ENCODE data around the gene CDH13.

CDH13 gene

DNA sequence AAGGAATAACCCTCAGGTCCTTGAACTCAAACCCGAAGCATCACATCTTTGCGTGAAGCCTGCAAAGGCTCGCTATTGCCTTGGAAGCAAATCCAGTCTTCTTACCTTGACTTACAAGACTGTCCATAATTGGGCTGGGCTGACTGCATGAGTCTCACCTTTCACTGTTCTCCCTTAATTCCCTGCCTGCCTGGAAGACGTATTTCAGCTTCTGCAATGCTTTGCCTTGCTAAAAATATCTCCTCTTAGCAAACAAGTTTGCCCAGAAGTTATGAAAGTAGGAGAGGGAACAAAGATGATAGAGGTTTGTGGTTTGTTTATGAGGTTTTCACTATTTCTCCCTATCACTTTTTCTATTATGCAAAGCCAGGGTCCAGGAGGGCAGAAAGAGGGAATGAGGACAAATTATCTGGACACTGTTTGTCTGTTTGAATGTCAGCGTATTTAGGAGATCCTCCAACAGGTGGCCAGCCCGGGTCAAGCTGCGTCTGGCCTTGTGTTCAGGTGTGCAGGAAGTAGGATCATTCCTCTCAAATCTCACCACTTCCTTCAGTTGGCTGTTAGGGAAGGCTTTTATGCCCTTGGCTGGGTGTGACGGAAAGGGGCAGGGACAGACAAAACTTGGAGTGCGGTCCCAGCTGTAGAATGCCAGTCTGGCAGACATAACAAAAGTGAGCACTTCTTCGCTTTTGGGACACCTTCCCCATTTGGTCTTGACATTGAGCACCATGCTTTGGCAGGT lies 488.9 kb downstream of the CDH13 start:
- Histone ChIP-seq H3K4me3 (ENCODE audit: low read length) (no peak overlapping the region), H3K4me1 (ENCODE audit: control insufficient read depth, insufficient read depth, low read length) (no peaks in the 10 kb centered on the region), H3K9me3 (replicated peaks; ENCODE audit: low read length) (no peaks in the 10 kb centered on the region), H3K27me3 (ENCODE audit: control insufficient read depth, insufficient read depth, low read length) (no peaks in the 10 kb centered on the region), H3K4me2 (ENCODE audit: low read length) (no peak overlapping the region), H3K9ac (ENCODE audit: low read depth, low read length) (no peak overlapping the region), H3K36me3 (ENCODE audit: insufficient read depth, low read length) (no peaks in the 10 kb centered on the region)

DNA sequence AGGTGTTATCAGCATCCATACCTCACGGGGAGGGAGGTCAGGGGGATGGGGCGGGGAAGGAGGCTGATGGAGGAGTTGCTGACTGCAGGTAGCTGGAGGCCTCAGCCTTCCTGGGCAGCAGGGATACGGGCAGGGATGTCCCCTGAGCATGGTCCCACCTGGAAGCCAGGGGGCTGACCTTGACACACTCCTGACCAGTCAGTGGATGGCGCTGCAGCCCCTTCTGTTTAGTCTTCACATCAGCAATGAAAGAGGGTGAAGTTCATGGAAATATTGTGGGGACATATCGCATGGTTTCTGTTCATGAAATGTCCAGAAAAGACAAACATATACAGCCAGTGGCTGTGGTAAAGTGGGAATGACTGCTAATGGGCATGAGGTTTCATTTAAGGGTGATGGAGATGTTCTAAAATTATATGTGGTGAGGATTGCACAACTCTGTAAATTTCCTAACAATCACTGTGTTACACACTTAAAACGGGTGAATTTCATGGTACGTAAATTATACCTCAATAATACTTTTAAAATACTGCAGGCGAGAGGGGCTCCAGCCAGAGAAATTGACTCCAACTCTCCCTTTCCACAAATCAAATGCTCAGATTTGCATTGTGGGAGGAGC lies 489.6 kb downstream of the CDH13 start:
- Histone ChIP-seq H3K4me2 (ENCODE audit: low read length) (no peak overlapping the region), H3K4me1 (ENCODE audit: control insufficient read depth, insufficient read depth, low read length) (no peaks in the 10 kb centered on the region), H3K9me3 (replicated peaks; ENCODE audit: low read length) (no peaks in the 10 kb centered on the region), H3K9ac (ENCODE audit: low read depth, low read length) (no peak overlapping the region), H3K4me3 (ENCODE audit: low read length) (no peak overlapping the region), H3K36me3 (ENCODE audit: insufficient read depth, low read length) (no peaks in the 10 kb centered on the region), H3K27me3 (ENCODE audit: control insufficient read depth, insufficient read depth, low read length) (no peaks in the 10 kb centered on the region)

DNA sequence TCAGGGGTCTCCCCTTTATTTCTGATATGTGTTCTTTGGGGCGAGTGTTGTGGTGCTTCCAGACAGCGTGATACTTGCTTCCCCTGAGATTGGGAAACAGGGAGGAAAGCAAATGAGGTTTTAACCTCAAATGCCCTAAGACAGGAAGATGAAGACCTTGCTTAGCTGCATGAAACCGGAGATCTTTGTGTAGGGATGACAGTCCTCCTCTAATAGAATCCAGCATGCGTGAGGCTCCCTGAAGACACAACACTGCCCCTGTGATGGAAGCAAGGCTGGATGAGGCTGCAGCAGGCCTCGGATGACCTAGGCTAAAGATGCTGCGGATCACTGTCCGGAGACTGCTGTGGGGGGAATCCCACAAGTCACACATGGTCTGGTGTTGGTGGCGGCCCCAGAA lies 491.0 kb downstream of the CDH13 start:
- Histone ChIP-seq H3K9me3 (replicated peaks; ENCODE audit: low read length) (no peaks in the 10 kb centered on the region), H3K4me2 (ENCODE audit: low read length) (no peak overlapping the region), H3K27me3 (ENCODE audit: control insufficient read depth, insufficient read depth, low read length) (no peaks in the 10 kb centered on the region), H3K36me3 (ENCODE audit: insufficient read depth, low read length) (no peaks in the 10 kb centered on the region), H3K4me1 (ENCODE audit: control insufficient read depth, insufficient read depth, low read length) (no peaks in the 10 kb centered on the region), H3K4me3 (ENCODE audit: low read length) (no peak overlapping the region), H3K9ac (ENCODE audit: low read depth, low read length) (no peak overlapping the region)

DNA sequence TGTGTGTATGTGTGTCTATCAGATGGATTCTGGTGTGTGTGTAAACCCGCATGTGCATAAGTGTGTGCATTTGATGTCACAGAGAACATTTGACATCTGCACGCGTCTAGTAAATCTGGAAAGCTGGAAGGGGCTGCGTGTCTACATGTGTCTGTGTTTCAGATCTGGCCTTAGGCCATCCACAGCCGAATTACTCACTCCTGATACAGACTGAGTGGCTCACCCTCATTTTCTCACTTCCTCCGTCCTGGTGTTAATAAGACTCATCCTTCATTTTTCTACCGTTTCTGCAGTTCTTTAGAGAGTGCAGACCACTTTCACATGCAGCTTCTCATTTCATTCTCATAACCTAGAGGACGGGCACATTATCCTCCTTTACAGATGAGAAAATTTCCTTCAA lies 491.6 kb downstream of the CDH13 start:
- H3K27me3 ChIP-seq (ENCODE audit: control insufficient read depth, insufficient read depth, low read length): no peaks in the 10 kb centered on the region
- no peak overlapping the region for H3K9ac ChIP-seq (ENCODE audit: low read depth, low read length)
- H3K4me1 ChIP-seq (ENCODE audit: control insufficient read depth, insufficient read depth, low read length): no peaks in the 10 kb centered on the region
- no peaks in the 10 kb centered on the region for H3K9me3 ChIP-seq (replicated peaks; ENCODE audit: low read length)
- H3K4me2 ChIP-seq (ENCODE audit: low read length): no peak overlapping the region
- H3K36me3 ChIP-seq (ENCODE audit: insufficient read depth, low read length): no peaks in the 10 kb centered on the region
- H3K4me3 ChIP-seq (ENCODE audit: low read length): no peak overlapping the region

DNA sequence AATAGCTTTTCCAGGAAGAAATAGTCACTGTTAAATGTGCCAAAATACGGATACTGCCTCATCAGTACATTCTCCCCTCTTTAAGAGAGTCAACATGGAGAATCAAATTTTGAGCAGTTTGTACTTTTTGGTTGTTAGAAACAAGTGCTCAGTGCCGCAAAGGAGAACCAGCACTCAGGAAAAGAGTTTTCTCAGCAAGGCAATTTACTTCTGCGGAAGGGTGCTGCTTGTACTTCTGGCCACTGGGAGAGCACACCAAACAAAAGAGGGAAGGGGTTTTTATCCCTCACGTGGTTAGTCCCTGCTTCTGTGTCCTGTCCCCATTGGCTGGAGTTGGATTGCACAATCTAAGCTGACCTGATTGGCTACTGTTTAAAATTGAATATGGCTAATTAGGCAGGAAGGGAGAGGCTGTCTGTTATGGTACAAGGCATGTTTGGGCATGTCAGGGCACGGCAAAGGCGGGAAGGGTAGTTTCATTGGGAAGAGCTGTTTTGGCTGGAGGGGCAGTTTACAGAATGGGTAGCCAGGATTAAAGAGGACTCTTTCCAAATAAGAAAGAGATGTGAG lies 499.3 kb downstream of the CDH13 start:
- H3K4me1 ChIP-seq (ENCODE audit: control insufficient read depth, insufficient read depth, low read length): no peaks in the 10 kb centered on the region
- H3K27me3 ChIP-seq (ENCODE audit: control insufficient read depth, insufficient read depth, low read length): no peaks in the 10 kb centered on the region

DNA sequence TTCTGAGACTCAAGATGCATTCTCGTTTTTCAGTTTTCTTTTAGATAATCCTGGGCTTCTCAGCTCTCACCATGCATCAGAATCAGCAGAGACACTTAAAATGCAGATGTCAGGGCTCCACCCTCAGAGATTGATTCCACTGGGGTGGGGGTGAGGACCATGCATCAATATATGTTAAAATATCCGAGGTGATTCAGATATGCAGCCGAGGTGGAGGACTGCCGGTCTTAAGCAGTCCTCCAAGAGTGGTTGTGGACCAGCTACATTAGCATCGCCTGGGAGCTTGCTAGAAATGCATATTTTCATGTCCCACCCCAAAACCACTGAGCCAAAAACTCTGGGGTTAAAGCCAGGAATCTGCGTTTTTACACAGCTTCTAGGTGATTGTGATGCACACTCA lies 501.3 kb downstream of the CDH13 start:
- Histone ChIP-seq H3K4me2 (ENCODE audit: low read length) (no peak overlapping the region), H3K9me3 (replicated peaks; ENCODE audit: low read length) (no peaks in the 10 kb centered on the region), H3K4me1 (ENCODE audit: control insufficient read depth, insufficient read depth, low read length) (no peaks in the 10 kb centered on the region), H3K4me3 (ENCODE audit: low read length) (no peak overlapping the region), H3K27me3 (ENCODE audit: control insufficient read depth, insufficient read depth, low read length) (no peaks in the 10 kb centered on the region), H3K9ac (ENCODE audit: low read depth, low read length) (no peak overlapping the region), H3K36me3 (ENCODE audit: insufficient read depth, low read length) (peaks cover 16% of the 10 kb centered on the region)

More for the DNA sequence above, 499.3 kb downstream of the CDH13 start:
- Histone ChIP-seq H3K4me3 (ENCODE audit: low read length) (no peak overlapping the region), H3K36me3 (ENCODE audit: insufficient read depth, low read length) (peaks cover 16% of the 10 kb centered on the region), H3K9ac (ENCODE audit: low read depth, low read length) (no peak overlapping the region), H3K4me2 (ENCODE audit: low read length) (no peak overlapping the region), H3K9me3 (replicated peaks; ENCODE audit: low read length) (no peaks in the 10 kb centered on the region)

DNA sequence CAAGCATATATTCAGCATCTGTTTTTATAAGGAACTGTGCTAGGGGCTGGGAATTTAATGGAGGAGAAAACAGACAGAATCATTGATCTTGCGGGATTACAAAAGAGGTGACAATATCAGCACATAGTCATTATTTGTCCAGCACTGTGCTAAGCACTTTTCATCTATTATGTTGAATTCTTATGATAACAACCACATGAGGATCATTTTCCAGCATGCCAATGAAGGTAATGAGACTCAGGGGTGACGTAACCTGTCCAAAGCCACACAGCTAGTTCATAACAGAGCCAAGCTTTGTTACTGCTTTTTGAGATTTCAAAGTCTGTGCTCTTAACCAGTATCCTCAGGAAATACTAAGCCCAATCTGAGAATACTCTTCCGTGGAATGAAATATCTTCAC lies 503.3 kb downstream of the CDH13 start:
- H3K36me3 ChIP-seq (ENCODE audit: insufficient read depth, low read length): peaks cover 16% of the 10 kb centered on the region
- no peak overlapping the region for H3K4me3 ChIP-seq (ENCODE audit: low read length)
- H3K9ac ChIP-seq (ENCODE audit: low read depth, low read length): no peak overlapping the region
- no peaks in the 10 kb centered on the region for H3K4me1 ChIP-seq (ENCODE audit: control insufficient read depth, insufficient read depth, low read length)
- no peaks in the 10 kb centered on the region for H3K27me3 ChIP-seq (ENCODE audit: control insufficient read depth, insufficient read depth, low read length)
- H3K9me3 ChIP-seq (replicated peaks; ENCODE audit: low read length): no peaks in the 10 kb centered on the region
- H3K4me2 ChIP-seq (ENCODE audit: low read length): no peak overlapping the region

DNA sequence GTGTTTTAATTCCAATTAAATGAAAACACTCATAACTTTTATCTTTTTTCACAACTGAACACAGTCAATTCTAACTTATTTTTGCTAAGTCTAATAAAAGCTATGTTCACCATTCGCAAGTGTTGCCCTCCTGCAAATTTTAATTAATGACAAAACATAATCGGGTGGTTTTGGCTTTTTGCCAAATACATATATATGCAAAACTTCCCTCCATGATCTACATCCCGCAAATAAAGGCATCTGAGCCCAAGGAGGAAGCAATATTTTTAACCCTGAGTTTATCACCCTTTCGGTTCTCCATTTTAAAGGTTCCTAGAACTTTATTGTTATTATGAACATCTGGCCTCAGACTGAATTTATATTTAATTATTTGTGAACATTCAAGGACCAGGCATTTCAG lies 507.9 kb downstream of the CDH13 start:
- Histone ChIP-seq H3K4me2 (ENCODE audit: low read length) (no peak overlapping the region), H3K36me3 (ENCODE audit: insufficient read depth, low read length) (no peaks in the 10 kb centered on the region), H3K9me3 (replicated peaks; ENCODE audit: low read length) (no peaks in the 10 kb centered on the region), H3K4me1 (ENCODE audit: control insufficient read depth, insufficient read depth, low read length) (peaks cover 12% of the 10 kb centered on the region), H3K4me3 (ENCODE audit: low read length) (no peak overlapping the region), H3K9ac (ENCODE audit: low read depth, low read length) (no peak overlapping the region), H3K27me3 (ENCODE audit: control insufficient read depth, insufficient read depth, low read length) (no peaks in the 10 kb centered on the region)

DNA sequence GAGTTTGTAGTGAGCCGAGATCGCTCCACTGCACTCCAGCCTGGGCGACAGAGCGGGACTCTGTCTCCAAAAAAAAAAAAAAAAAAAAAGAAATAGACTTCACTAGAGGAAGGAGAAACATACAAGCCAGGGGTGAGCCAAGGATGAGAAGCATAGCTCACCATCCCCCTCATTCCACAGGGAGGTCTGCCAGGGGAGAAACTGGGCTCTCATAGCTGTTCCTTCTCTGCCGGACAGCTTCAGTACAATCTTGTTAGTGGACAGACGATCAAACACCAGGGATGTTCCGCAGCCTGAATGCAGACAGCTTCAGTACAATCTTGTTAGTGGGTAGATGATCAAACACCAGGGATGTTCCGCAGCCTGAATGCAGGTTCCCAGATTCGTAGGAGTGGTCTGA lies 509.6 kb downstream of the CDH13 start:
- Histone ChIP-seq H3K4me1 (ENCODE audit: control insufficient read depth, insufficient read depth, low read length) (peaks cover 12% of the 10 kb centered on the region), H3K4me2 (ENCODE audit: low read length) (no peak overlapping the region), H3K27me3 (ENCODE audit: control insufficient read depth, insufficient read depth, low read length) (no peaks in the 10 kb centered on the region), H3K4me3 (ENCODE audit: low read length) (no peak overlapping the region), H3K9me3 (replicated peaks; ENCODE audit: low read length) (no peaks in the 10 kb centered on the region), H3K36me3 (ENCODE audit: insufficient read depth, low read length) (no peaks in the 10 kb centered on the region), H3K9ac (ENCODE audit: low read depth, low read length) (no peak overlapping the region)

DNA sequence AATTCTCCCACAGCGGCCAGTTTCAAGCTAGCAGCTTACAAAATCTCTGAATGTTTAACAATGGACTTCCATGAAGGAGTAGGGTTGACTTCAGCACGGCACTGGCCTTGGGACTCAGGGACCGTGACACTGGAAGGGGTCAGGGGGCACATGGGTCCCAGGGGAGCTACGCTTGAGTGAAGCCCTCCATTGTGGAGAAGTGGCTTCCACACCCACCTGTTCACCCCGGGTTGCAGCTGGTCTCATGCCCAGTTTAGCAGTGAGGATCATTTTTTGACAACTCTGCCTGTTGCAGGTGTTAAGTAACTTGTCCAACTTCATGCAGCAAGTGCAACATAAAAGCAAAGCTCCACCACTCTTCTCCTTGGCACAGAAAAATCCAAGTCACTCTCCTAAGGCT lies 510.2 kb downstream of the CDH13 start:
- H3K4me2 ChIP-seq (ENCODE audit: low read length): peak overlapping the region; percentile 88
- no peaks in the 10 kb centered on the region for H3K36me3 ChIP-seq (ENCODE audit: insufficient read depth, low read length)
- peak overlapping the region; percentile 71 for H3K4me3 ChIP-seq (ENCODE audit: low read length)
- no peaks in the 10 kb centered on the region for H3K27me3 ChIP-seq (ENCODE audit: control insufficient read depth, insufficient read depth, low read length)
- H3K4me1 ChIP-seq (ENCODE audit: control insufficient read depth, insufficient read depth, low read length): peaks cover 12% of the 10 kb centered on the region
- no peaks in the 10 kb centered on the region for H3K9me3 ChIP-seq (replicated peaks; ENCODE audit: low read length)
- H3K9ac ChIP-seq (ENCODE audit: low read depth, low read length): peak overlapping the region; percentile 69

DNA sequence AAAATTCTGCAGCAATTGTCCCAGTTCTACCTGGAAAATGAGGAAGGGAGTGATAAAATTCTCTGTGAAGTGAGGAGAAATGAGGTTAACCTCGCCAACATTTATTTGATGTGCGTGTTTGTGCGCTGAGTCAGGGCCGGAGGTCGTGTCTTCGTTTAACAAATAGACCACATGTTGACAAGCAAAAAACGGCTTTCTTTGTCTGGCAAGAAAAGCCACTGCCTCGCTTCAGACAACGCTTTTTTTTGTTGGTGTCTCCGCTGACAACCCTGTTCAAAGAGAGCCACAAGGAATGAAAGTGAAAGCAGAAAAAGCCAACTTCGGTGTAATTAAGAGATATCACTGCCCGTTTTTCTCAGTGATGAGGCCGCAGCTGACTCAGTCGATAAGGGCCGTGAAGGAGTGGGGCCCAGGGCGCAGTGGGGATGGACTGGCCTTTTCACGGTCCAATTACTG lies 510.6 kb downstream of the CDH13 start:
- H3K27me3 ChIP-seq (ENCODE audit: control insufficient read depth, insufficient read depth, low read length): no peaks in the 10 kb centered on the region
- H3K9ac ChIP-seq (ENCODE audit: low read depth, low read length): peak overlapping the region; percentile 69
- peaks cover 12% of the 10 kb centered on the region for H3K4me1 ChIP-seq (ENCODE audit: control insufficient read depth, insufficient read depth, low read length)
- H3K36me3 ChIP-seq (ENCODE audit: insufficient read depth, low read length): no peaks in the 10 kb centered on the region
- peak overlapping the region; percentile 88 for H3K4me2 ChIP-seq (ENCODE audit: low read length)
- peak overlapping the region; percentile 71 for H3K4me3 ChIP-seq (ENCODE audit: low read length)
- no peaks in the 10 kb centered on the region for H3K9me3 ChIP-seq (replicated peaks; ENCODE audit: low read length)

Measured in skeletal muscle satellite cell (primary cell).